ENCODE results near the gene PRR14. TPM values are rescaled to one million over a fixed set of nuclear protein-coding genes. Genes with fewer than 3 reads are reported as not detected.

Gene PRR14
- total RNA-seq, 2 donors from 2014 or later, result 21.2 to 35.4 TPM

DNA sequence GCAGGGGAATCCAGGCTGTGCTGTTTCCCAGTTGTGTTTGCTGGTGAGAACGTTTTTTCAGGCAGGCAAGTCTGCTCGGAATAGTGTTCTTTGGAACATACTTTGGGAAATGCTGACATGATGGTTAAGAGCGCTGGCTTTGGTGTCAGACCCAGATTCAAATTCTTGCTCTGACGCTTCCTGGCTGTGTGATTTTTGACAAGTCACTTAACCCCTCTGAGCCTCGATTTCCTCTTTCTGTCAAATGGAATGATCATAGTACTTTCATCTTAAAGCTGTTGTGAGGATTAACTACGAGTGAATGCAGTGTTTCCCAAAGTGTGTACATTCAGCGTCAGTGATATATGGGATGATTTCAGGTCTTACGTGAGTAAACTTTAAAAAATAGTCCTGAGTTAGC is 12.3 kb downstream of the PRR14 start:
- 96 to 98% methylated on average over 8 of the region's 8 CpGs for WGBS, 2 experiments (ENCODE audit: insufficient coverage in 1 of 2, insufficient read length in 1 of 2)
- peaks cover 64% of the 10 kb centered on the region for H3K36me3 ChIP-seq (ENCODE audit: control insufficient read depth, insufficient read depth, low read length)
- H3K9me3 Mint-ChIP-seq, result no peaks in the 10 kb centered on the region
- H3K4me1 ChIP-seq (ENCODE audit: control insufficient read depth, insufficient read depth, low read length), result peaks cover 6% of the 10 kb centered on the region
- H3K4me3 ChIP-seq (ENCODE audit: low read length), result no peak overlapping the region
- H3K4me1 Mint-ChIP-seq, result peaks cover 8% of the 10 kb centered on the region
- TF ChIP-seq, protein P1, sequence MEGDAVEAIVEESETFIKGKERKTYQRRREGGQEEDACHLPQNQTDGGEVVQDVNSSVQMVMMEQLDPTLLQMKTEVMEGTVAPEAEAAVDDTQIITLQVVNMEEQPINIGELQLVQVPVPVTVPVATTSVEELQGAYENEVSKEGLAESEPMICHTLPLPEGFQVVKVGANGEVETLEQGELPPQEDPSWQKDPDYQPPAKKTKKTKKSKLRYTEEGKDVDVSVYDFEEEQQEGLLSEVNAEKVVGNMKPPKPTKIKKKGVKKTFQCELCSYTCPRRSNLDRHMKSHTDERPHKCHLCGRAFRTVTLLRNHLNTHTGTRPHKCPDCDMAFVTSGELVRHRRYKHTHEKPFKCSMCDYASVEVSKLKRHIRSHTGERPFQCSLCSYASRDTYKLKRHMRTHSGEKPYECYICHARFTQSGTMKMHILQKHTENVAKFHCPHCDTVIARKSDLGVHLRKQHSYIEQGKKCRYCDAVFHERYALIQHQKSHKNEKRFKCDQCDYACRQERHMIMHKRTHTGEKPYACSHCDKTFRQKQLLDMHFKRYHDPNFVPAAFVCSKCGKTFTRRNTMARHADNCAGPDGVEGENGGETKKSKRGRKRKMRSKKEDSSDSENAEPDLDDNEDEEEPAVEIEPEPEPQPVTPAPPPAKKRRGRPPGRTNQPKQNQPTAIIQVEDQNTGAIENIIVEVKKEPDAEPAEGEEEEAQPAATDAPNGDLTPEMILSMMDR (conservative IDR thresholded peaks at IDR 0.05), result no peak
- no peak for DNase-seq
- no peak overlapping the region for H3K27ac Mint-ChIP-seq
- H3K27me3 ChIP-seq (ENCODE audit: control insufficient read depth, insufficient read depth, low read length, poor library complexity, severe bottlenecking), result no peaks in the 10 kb centered on the region
- H3K4me3 Mint-ChIP-seq, result no peak overlapping the region
- H3K27me3 Mint-ChIP-seq (ENCODE audit: insufficient read depth), result peaks cover 55% of the 10 kb centered on the region
- no peak overlapping the region for H3K27ac ChIP-seq (ENCODE audit: low read depth, low read length)
- no peaks in the 10 kb centered on the region for H3K9me3 ChIP-seq (ENCODE audit: control insufficient read depth, low read length)
- no peak overlapping the region for H3K9ac ChIP-seq (ENCODE audit: extremely low read depth, low read length, poor library complexity, severe bottlenecking)
- H3K36me3 Mint-ChIP-seq (ENCODE audit: low read depth), result peaks cover 64% of the 10 kb centered on the region

DNA sequence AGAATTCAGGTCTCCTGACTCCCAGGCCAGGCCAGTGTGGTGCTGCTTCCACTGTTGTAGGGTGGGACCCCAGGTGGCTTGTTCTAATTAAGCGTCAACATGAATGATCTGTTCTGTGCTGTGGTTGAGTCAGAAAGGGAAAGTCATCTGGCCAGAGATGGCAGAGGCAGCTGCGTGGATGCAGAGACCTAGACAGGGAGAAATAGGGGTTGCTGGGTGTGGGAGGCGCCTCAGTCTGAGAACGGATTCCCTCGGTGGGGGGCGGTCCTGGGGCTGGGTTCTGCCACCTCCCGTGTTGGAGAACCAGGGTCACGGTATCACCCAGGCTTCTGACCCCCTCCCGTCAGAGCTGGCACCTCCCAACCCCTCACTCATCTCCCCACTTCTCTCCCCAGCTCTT is 13.1 kb downstream of the PRR14 start:
- Histone ChIP-seq H3K27ac (ENCODE audit: low read depth, low read length) (peak overlapping the region; percentile 60), H3K9me3 (ENCODE audit: control insufficient read depth, low read length) (no peaks in the 10 kb centered on the region), H3K36me3 (ENCODE audit: control insufficient read depth, insufficient read depth, low read length) (peaks cover 64% of the 10 kb centered on the region), H3K4me3 (ENCODE audit: low read length) (no peak overlapping the region), H3K27me3 (ENCODE audit: control insufficient read depth, insufficient read depth, low read length, poor library complexity, severe bottlenecking) (no peaks in the 10 kb centered on the region), H3K4me1 (ENCODE audit: control insufficient read depth, insufficient read depth, low read length) (peaks cover 6% of the 10 kb centered on the region), H3K9ac (ENCODE audit: extremely low read depth, low read length, poor library complexity, severe bottlenecking) (no peak overlapping the region)
- Mint-ChIP-seq H3K9me3 (no peaks in the 10 kb centered on the region), H3K36me3 (ENCODE audit: low read depth) (peaks cover 67% of the 10 kb centered on the region), H3K27ac (no peak overlapping the region), H3K4me1 (peaks cover 8% of the 10 kb centered on the region), H3K4me3 (no peak overlapping the region), H3K27me3 (ENCODE audit: insufficient read depth) (peaks cover 58% of the 10 kb centered on the region)
- WGBS, 2 experiments (ENCODE audit: insufficient coverage in 1 of 2, insufficient read length in 1 of 2), result 96 to 100% methylated on average over 3 to 9 of the region's 9 CpGs
- DNase-seq, result no peak
- TF ChIP-seq, protein P1 (conservative IDR thresholded peaks at IDR 0.05), result no peak

DNA sequence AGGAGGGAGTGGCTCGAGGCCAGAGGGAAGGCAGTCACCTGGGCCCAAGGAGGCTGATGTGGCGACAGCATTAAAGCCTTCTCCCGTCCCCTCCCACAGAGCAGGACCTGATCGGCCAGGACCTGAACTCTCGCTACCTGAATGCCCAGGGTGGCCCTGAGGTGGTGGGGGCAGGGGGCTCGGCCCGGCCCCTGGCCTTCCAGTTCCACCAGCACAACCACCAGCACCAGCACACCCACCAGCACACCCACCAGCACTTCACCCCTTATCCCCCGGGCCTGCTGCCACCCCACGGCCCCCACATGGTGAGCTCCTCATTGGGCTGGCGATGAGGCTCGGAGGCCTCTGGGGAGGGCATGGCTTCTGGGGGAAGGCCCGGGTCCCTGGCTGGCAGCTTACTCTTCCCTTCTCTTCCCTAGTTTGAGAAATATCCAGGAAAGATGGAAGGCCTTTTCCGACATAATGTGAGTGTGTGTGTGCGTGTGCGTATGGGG is 13.9 kb downstream of the PRR14 start:
- TF ChIP-seq, protein P1 (conservative IDR thresholded peaks at IDR 0.05), result no peak
- Histone ChIP-seq H3K9ac (ENCODE audit: extremely low read depth, low read length, poor library complexity, severe bottlenecking) (no peak overlapping the region), H3K27ac (ENCODE audit: low read depth, low read length) (no peak overlapping the region), H3K36me3 (ENCODE audit: control insufficient read depth, insufficient read depth, low read length) (peaks cover 66% of the 10 kb centered on the region), H3K27me3 (ENCODE audit: control insufficient read depth, insufficient read depth, low read length, poor library complexity, severe bottlenecking) (no peaks in the 10 kb centered on the region), H3K9me3 (ENCODE audit: control insufficient read depth, low read length) (no peaks in the 10 kb centered on the region), H3K4me3 (ENCODE audit: low read length) (no peak overlapping the region), H3K4me1 (ENCODE audit: control insufficient read depth, insufficient read depth, low read length) (peaks cover 6% of the 10 kb centered on the region)
- DNase-seq, result no peak
- Mint-ChIP-seq H3K4me1 (peaks cover 8% of the 10 kb centered on the region), H3K27me3 (ENCODE audit: insufficient read depth) (peaks cover 63% of the 10 kb centered on the region), H3K4me3 (no peak overlapping the region), H3K36me3 (ENCODE audit: low read depth) (peaks cover 69% of the 10 kb centered on the region), H3K27ac (no peak overlapping the region), H3K9me3 (no peaks in the 10 kb centered on the region)
- 95% methylated on average over 5 to 14 of the region's 15 CpGs for WGBS, 2 experiments (ENCODE audit: insufficient coverage in 1 of 2, insufficient read length in 1 of 2)

Measured in endodermal cell (in vitro differentiated cells).